BLaER1 (cell line): ENCODE results near the gene DNMBP.
"Not testable (repeated sequence)": the region's sequence is repeated elsewhere in the genome, so short reads cannot be mapped to it uniquely, and the experiment has no call there.

ENCODE experiments used
- H3K27ac ChIP-seq: shearing (Covaris generic); formaldehyde crosslinking; 2 replicates; pipeline ENCODE4 v1.8.1; 2022
- H3K27me3 ChIP-seq: shearing (Covaris generic); formaldehyde crosslinking; 2 replicates; pipeline ENCODE4 v1.8.1; 2022
- H3K36me3 ChIP-seq: shearing (Covaris generic); formaldehyde crosslinking; 2 replicates; pipeline ENCODE4 v1.8.1; 2022
- H3K4me1 ChIP-seq: shearing (Covaris generic); formaldehyde crosslinking; 2 replicates; pipeline ENCODE4 v1.8.1; 2022
- H3K4me2 ChIP-seq: shearing (Covaris generic); formaldehyde crosslinking; 2 replicates; pipeline ENCODE4 v1.8.1; 2022
- H3K4me3 ChIP-seq: shearing (Covaris generic); formaldehyde crosslinking; 2 replicates; pipeline ENCODE4 v1.8.1; 2022
- H3K9ac ChIP-seq: shearing (Covaris generic); formaldehyde crosslinking; 2 replicates; pipeline ENCODE4 v1.8.1; 2022
- H3K9me3 ChIP-seq: shearing (Covaris generic); formaldehyde crosslinking; 2 replicates; pipeline ENCODE4 v1.8.1; 2022
- H4K20me1 ChIP-seq: shearing (Covaris generic); formaldehyde crosslinking; 2 replicates; pipeline ENCODE4 v1.8.1; 2022
- Cebpa-rat ChIP-seq: shearing (Covaris generic); IDR thresholded peaks from 2 replicates; pipeline ENCODE4 v1.8.1; 2022

The DNMBP gene

DNA sequence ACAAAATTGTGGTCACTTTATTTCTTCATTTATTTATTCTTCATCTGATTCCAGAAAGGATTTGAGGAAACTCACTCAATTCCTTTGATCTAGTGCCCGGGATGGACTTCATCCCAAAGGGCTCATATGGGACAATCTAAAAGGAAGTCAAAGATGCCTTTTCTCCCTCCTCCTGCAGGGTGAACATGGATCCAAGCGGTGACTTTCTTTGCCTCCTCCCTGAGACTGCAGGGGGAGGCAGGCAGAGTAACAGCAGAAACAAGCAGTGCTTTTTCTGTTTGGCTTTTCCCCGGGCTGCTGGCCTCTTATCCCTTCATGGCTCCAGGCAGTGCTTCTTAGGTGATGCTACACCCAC is 10.0 kb upstream of the DNMBP start:
- H3K4me3 ChIP-seq: no peak overlapping the region
- peaks cover 14% of the 10 kb centered on the region for H3K4me1 ChIP-seq
- 0 out of 2 replicates have a peak overlapping the region, but pooled peaks have one; percentile 15 for H3K4me2 ChIP-seq
- no peaks in the 10 kb centered on the region; the same call in 1 of the 2 replicates for H3K9me3 ChIP-seq
- no peaks in the 10 kb centered on the region for H3K27me3 ChIP-seq
- H3K9ac ChIP-seq: no peak overlapping the region
- H3K36me3 ChIP-seq: no peaks in the 10 kb centered on the region
- no peak overlapping the region for H3K27ac ChIP-seq
- TF ChIP-seq Cebpa-rat: no peak
- H4K20me1 ChIP-seq: no peaks in the 10 kb centered on the region

DNA sequence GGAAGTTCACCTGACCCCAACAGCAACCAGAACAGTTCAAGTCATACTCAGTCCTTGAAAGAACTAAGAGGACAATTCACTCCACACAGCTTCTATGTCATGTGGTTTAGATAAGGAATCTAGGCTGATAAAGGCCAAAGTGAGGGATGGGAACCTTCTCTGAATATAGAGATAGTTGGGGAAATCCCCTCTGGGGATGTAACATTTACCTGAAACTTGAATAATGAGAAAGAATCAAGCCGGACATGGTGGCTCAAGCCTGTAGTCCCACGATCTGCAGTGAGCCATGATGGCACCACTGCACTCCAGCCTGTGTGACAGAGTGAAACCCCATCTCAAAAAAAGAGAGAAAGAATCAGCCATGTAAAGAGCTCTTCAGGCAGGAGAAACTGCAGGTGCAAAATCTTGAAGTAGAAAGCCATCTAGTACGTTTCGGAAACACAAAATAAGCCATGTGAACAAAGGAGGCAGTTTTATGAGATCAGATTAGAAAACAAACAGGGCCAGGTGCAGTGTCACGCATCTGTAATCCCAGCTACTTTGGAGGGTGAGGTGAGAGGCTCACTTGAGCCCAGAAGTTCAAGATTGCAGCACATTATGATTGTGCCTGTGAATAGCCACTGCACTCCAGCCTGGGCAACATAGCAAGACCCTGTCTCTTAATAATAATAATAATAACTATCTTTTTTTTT is 4.5 kb upstream of the DNMBP start:
- Histone ChIP-seq H3K9me3 (no peaks in the 10 kb centered on the region; the same call in 1 of the 2 replicates), H3K27ac (0 out of 2 replicates have a peak overlapping the region, but pooled peaks have one; percentile 25), H4K20me1 (no peaks in the 10 kb centered on the region), H3K4me2 (peak overlapping the region; percentile 30), H3K27me3 (no peaks in the 10 kb centered on the region), H3K4me1 (peaks cover 16% of the 10 kb centered on the region), H3K36me3 (no peaks in the 10 kb centered on the region), H3K9ac (no peak overlapping the region), H3K4me3 (no peak overlapping the region)
- TF ChIP-seq Cebpa-rat: no peak

DNA sequence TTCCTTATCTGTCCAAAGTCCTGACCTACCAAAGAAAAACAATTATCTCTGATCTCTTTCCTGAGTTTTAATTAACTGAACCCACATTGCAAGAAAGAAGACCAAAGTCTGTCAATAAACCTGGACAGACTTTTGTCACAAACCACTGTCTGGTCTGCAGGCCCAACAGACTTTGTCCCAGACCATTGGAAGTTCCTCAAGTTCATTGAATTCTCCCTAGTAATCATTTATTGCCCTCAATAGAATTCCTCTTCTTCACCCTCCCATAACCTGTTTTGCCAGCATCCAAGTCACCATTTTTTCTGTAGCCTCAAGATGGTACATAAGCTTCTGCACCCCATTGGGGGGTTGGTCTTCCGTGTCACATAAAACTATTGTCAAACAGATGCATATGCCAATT is 3.9 kb upstream of the DNMBP start:
- H3K4me2 ChIP-seq: peak overlapping the region; percentile 30
- TF ChIP-seq Cebpa-rat: no peak
- peaks cover 21% of the 10 kb centered on the region for H3K4me1 ChIP-seq
- H3K9ac ChIP-seq: no peak overlapping the region
- H3K4me3 ChIP-seq: no peak overlapping the region
- no peaks in the 10 kb centered on the region for H3K36me3 ChIP-seq
- no peaks in the 10 kb centered on the region for H3K27me3 ChIP-seq
- H4K20me1 ChIP-seq: peaks cover 3% of the 10 kb centered on the region; the same call in 1 of the 2 replicates
- no peaks in the 10 kb centered on the region; the same call in 1 of the 2 replicates for H3K9me3 ChIP-seq
- H3K27ac ChIP-seq: no peak overlapping the region

DNA sequence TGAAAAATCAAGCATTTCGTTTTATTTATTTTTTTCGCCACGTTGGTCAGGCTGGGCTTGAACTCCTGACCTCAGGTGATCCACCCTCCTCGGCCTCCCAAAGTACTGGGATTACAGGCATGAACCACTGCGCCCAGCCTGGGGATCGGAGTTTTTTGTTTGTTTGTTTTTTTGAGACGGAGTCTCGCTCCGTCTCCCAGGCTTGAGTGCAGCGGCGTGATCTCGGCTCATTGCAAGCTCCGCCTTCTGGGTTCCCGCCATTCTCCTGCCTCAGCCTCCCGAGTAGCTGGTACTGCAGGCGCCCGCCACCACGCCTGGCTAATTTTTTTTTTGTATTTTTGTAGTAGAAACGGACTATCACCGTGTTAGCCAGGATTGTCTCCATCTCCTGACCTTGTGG is 2.2 kb upstream of the DNMBP start:
- not testable (repeated sequence) for H3K9me3 ChIP-seq
- peaks cover 36% of the 10 kb centered on the region for H3K4me1 ChIP-seq

DNA sequence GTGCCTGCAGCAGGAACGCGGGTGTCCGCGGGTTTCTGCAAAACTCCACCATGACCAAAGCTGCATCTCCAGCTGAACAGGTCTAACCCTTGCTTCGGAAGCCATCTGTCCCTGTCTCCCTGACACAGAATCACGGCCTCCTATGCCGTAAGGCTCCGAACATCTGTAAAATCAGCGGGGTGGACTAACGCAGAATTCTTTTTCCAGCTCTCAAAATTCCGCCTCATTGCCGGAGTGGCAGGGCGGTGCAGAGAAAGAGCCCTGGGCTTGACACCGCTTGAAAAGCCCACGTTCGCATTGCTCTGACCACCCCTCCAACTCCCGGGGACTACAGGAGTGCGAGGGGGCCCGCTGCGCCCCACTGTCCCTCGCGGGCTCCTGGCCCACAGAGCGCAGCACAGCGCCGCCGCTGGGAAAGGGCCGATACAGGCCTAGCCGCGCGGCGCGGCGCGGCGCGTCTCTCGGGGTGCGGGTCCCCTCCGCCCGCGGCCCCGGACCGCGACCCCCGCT is 409 bp downstream of the DNMBP start:
- peak overlapping the region; percentile 82 for H3K9ac ChIP-seq
- H3K27me3 ChIP-seq: no peaks in the 10 kb centered on the region
- peaks cover 38% of the 10 kb centered on the region for H3K4me1 ChIP-seq
- H3K36me3 ChIP-seq: no peaks in the 10 kb centered on the region
- no peaks in the 10 kb centered on the region for H3K9me3 ChIP-seq
- H3K27ac ChIP-seq: peak overlapping the region; percentile 70
- TF ChIP-seq Cebpa-rat: no peak
- H3K4me2 ChIP-seq: peak overlapping the region; percentile 85
- peak overlapping the region; percentile 87 for H3K4me3 ChIP-seq
- peaks cover 25% of the 10 kb centered on the region; the same call in 1 of the 2 replicates for H4K20me1 ChIP-seq

More for the DNA sequence above, 2.2 kb upstream of the DNMBP start:
- not testable (repeated sequence) for H3K9ac ChIP-seq, H3K27me3 ChIP-seq, H3K27ac ChIP-seq, H3K4me3 ChIP-seq, H3K4me2 ChIP-seq, H3K36me3 ChIP-seq
- peaks cover 19% of the 10 kb centered on the region; the same call in 1 of the 2 replicates for H4K20me1 ChIP-seq

DNA sequence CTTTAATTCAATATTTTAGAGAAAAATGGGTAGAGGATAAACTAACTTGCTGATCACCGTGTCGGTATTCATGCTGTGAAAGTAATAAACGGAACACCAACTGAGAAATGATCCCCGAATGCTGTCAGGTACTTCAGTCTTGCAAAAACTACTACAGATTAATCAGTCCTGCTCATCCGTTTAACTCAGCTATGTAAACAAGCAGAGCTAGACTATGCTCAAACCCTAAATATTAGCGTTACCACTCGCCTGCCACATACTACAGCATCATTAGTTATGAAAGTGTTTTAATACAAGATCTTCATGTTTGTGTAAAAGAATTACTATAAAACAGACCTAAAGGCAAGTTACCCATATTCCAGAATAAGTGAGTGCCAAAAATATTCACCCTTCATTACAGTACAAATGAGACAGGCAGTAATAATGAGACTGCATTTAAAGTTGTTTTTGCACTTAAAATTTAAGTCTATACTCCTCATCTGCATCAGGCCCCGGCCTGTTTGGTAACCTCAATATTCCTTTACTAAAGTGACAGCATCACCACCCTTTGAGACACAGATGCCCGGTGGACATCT is 952 bp downstream of the DNMBP start:
- Histone ChIP-seq H3K27me3 (no peaks in the 10 kb centered on the region), H3K9me3 (no peaks in the 10 kb centered on the region), H3K4me3 (peak overlapping the region; percentile 87), H3K36me3 (no peaks in the 10 kb centered on the region), H3K4me2 (peak overlapping the region; percentile 85), H4K20me1 (peaks cover 25% of the 10 kb centered on the region; the same call in 1 of the 2 replicates), H3K4me1 (peaks cover 33% of the 10 kb centered on the region), H3K27ac (no peak overlapping the region), H3K9ac (peak overlapping the region; percentile 82)
- TF ChIP-seq Cebpa-rat: no peak

DNA sequence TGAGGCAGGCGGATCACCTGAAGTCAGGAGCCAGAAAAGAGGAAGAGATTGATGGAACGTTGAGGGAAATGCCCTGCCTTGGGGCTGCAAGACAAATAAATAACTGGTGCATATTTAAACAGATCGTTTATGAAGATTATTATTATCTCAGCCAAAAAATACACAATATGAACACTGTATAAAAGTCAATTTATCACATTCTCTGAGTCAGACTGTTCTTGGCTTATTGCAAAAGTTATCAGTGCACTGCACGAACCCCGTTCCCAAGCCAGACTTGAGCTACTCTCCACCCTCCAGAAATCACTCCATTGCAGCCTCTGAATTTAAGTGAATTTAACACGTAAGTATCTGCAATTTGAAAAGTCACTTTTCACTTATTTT is 1.6 kb downstream of the DNMBP start:
- Histone ChIP-seq H3K27ac (no peak overlapping the region), H3K27me3 (no peaks in the 10 kb centered on the region)
- no peak for TF ChIP-seq Cebpa-rat

DNA sequence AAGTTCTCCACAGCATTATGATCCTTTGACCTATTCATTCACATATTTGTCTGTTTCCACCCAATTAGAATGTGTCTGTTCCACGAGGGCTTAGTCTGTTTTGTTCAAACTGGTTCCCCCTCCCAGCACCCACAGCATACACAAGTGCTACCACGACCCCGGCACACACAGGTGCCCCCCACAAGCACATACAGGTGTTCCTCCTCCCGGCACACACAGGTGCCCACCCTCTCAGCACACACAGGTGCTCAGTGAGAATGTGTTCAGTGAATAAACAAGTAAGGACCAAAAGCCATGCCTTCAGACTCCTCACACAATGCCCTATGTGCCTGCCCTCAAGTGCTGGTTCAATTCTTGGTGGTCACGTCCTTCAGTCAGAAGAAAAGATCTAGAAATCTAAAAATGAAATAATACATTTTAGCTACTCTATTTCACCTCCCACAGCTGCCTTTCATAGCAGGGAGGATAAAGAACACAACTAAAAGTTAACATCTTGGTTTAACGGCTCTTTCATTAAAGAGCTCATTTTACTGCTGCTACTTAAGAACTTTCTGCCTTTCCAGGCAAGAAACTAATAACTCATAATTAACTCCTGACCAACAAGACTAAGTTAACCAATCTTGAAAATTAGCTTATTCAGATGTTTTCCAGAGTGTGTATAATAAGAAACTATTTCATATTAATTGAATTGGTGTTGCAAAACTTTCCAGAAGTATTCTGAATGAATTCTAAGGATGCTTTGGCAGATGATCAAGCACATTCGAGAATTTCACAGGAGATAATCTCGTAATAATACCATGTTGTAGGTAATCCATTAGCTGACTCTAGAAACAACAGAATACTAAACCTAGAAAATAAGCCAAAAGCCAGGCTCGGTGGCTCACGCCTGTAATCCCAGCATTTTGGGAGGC is 2.3 kb downstream of the DNMBP start:
- Histone ChIP-seq H3K4me1 (peaks cover 29% of the 10 kb centered on the region), H3K4me3 (no peak overlapping the region), H3K27ac (no peak overlapping the region), H3K27me3 (no peaks in the 10 kb centered on the region), H3K36me3 (no peaks in the 10 kb centered on the region), H3K9me3 (no peaks in the 10 kb centered on the region), H3K9ac (no peak overlapping the region), H4K20me1 (peaks cover 25% of the 10 kb centered on the region; the same call in 1 of the 2 replicates), H3K4me2 (peak overlapping the region; percentile 85)
- TF ChIP-seq Cebpa-rat: no peak

More for the DNA sequence above, 1.6 kb downstream of the DNMBP start:
- peak overlapping the region; percentile 85 for H3K4me2 ChIP-seq
- H3K4me1 ChIP-seq: peaks cover 29% of the 10 kb centered on the region
- peak overlapping the region; percentile 82; the same call in 1 of the 2 replicates for H3K9ac ChIP-seq
- H3K4me3 ChIP-seq: no peak overlapping the region
- H4K20me1 ChIP-seq: peaks cover 25% of the 10 kb centered on the region; the same call in 1 of the 2 replicates
- no peaks in the 10 kb centered on the region for H3K9me3 ChIP-seq
- no peaks in the 10 kb centered on the region for H3K36me3 ChIP-seq

DNA sequence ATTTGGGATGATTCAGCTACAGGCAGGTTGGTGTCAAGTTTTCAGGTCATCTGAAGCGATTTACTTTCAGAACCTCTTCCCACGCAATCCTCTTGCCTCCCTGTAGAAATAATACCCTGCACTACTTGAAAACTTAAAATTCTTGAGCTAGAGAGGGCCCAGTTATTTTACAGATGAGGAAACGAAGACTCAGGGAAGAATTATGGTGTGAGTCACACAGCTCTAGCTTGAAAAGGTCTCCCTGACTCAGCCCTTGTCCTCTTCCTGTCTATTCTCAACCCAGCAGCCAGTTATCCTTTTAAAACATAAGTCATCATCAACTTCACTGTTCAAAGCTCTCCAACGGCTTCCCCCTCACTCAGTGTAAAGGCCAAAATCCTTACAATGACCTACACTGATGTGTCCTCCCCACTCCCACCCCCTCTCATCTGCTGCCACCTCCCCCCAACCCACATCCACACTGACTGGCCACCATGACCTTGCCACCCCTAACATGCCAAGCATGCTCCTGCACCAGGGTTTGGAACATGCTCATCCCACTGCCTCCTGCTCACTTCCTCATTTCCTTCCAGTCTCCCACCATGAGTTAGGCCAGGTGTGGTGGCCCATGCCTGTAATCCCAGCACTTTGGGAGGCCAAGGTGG is 3.4 kb downstream of the DNMBP start:
- no peak overlapping the region for H3K27ac ChIP-seq
- no peaks in the 10 kb centered on the region for H3K9me3 ChIP-seq
- no peak overlapping the region for H3K9ac ChIP-seq
- no peak overlapping the region for H3K4me3 ChIP-seq
- TF ChIP-seq Cebpa-rat: no peak
- no peak overlapping the region; the same call in 1 of the 2 replicates for H3K4me2 ChIP-seq
- peaks cover 25% of the 10 kb centered on the region; the same call in 1 of the 2 replicates for H4K20me1 ChIP-seq
- no peaks in the 10 kb centered on the region for H3K36me3 ChIP-seq
- peaks cover 29% of the 10 kb centered on the region for H3K4me1 ChIP-seq
- no peaks in the 10 kb centered on the region for H3K27me3 ChIP-seq
